MM.1S (cell line): Measurements from ENCODE around the gene DAG1.

Experiments
- CTCF ChIP-seq: fragments of 300-600 bp; sonication (generic); IDR thresholded peaks from 2 replicates; pipeline ENCODE4 v1.5.1; 2016; ENCODE audit warnings: antibody characterized with exemption, low read length, mixed read lengths
- EZH2 ChIP-seq: fragments of 300-600 bp; sonication (generic); optimal IDR thresholded peaks from 2 replicates; pipeline ENCODE3; 2017; ENCODE audit warnings: low read depth, mild to moderate bottlenecking, antibody characterized with exemption, low read length, mixed read lengths
- EZH2phosphoT487 ChIP-seq: fragments of 300-600 bp; sonication (generic); IDR thresholded peaks from 2 replicates; pipeline ENCODE4 v1.6.1; 2018; ENCODE audit warnings: antibody characterized with exemption, low read length

GRCh38 chr3:49422379-49423248, 47.5 kb upstream of the DAG1 start, which contains the start of gene AMT:
- TF ChIP-seq CTCF (no peak), EZH2 (no peak), EZH2phosphoT487 (no peak)
